Activated naive CD8-positive, alpha-beta T cell treated with anti-CD3 and anti-CD28 coated beads, Interleukin-2, amount 10 ng/mL, durations not matched to agents 7 days and 5 days (primary cell): Measurements from ENCODE around the gene GALNT18. TPM values are rescaled to one million over a fixed set of nuclear protein-coding genes. Genes with fewer than 3 reads are reported as not detected.

Source experiments
- ATAC-seq: fragments of 150-1000 bp; cut with Tn5 transposase; one replicate; pipeline ENCODE4 v1.10.0; 2021; ENCODE audit warnings: low read depth, moderate library complexity
- POLR2A ChIA-PET: fragments of 350-600 bp; sonication (Branson Sonifier 250); formaldehyde crosslinking; loops from one replicate; lab custom pipeline; 2021; ENCODE audit warnings: antibody characterized with exemption; lab: Charles Lee
- DNase-seq: peaks from one replicate; pipeline ENCODE4 v3.0.0; 2021
- H3K27ac Mint-ChIP-seq: one replicate; pipeline ENCODE4 v1.8.0; 2022; ENCODE audit warnings: mild to moderate bottlenecking, mixed read lengths
- H3K27me3 Mint-ChIP-seq: one replicate; pipeline ENCODE4 v1.8.0; 2022; ENCODE audit warnings: mild to moderate bottlenecking, moderate library complexity, mixed read lengths
- H3K36me3 Mint-ChIP-seq: one replicate; pipeline ENCODE4 v1.8.0; 2021; ENCODE audit warnings: mild to moderate bottlenecking, mixed read lengths
- H3K4me1 Mint-ChIP-seq: one replicate; pipeline ENCODE4 v1.8.0; 2021; ENCODE audit warnings: mixed read lengths
- H3K4me3 Mint-ChIP-seq: one replicate; pipeline ENCODE4 v1.8.0; 2022; ENCODE audit warnings: mild to moderate bottlenecking, moderate library complexity, mixed read lengths
- H3K9me3 Mint-ChIP-seq: one replicate; pipeline ENCODE4 v1.8.0; 2021; ENCODE audit warnings: mixed read lengths
- total RNA-seq, 2 experiments: library from RNA; stranded (reverse); gene quantifications; one replicate each; pipeline ENCODE4 v1.2.3, GENCODE V29; 2021

GALNT18 gene
- total RNA-seq, 2 experiments from 2014 or later = 1.7 to 2.0 TPM

DNA sequence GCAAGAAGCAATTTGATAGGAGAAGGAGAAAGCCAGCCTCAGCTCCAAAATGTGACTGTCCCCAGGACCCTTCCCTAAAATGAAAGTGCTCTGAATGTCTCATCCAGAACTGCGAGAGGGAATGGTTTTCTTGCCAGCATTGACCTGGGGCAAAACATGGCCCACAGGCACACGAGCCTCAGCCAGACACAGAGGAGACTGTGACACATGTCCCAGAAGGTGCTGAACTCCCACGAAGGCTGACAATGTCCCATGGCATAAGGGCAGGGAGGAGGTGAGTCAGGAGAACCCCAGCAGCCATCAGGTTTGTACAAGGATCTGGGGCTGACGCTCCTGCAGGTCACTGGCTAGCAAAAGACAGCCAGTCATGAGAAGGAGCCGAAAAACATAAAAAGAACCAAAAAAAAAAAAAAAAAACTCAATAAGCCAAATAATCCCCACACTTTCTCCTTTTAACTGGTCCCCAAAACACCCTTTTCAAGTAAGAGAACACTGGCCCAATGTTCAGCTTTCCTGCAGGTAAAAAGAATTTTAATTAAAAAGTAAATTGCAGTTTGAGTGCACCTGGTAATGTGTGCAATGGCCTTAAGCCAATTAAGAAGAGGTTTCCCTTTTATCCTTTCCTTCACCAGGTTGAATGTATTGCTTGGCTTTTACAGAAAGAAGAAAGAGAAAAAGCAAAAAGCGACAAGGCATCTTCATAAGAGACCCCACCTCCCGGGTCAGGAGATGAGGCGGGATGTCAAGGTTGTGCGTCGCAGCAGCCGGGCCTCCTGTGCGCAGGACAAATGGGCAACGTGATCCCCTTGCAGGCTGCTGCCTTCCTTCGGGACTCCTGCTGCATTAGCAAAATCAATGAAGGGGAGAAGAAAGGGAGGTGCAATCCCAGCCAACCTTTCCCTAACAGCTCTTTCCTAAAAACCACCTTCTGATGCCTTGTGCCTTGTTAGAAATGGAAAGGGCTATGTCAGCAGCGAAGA lies 43.6 kb downstream of the GALNT18 start:
- peaks cover 2% of the 10 kb centered on the region for H3K4me1 Mint-ChIP-seq
- no peaks in the 10 kb centered on the region for H3K9me3 Mint-ChIP-seq
- H3K36me3 Mint-ChIP-seq = no peaks in the 10 kb centered on the region
- no peak overlapping the region for H3K27ac Mint-ChIP-seq
- peaks cover 2% of the 10 kb centered on the region for H3K27me3 Mint-ChIP-seq
- POLR2A ChIA-PET = no interaction called here
- ATAC-seq (no peak), DNase-seq (no peak)
- no peak overlapping the region for H3K4me3 Mint-ChIP-seq

DNA sequence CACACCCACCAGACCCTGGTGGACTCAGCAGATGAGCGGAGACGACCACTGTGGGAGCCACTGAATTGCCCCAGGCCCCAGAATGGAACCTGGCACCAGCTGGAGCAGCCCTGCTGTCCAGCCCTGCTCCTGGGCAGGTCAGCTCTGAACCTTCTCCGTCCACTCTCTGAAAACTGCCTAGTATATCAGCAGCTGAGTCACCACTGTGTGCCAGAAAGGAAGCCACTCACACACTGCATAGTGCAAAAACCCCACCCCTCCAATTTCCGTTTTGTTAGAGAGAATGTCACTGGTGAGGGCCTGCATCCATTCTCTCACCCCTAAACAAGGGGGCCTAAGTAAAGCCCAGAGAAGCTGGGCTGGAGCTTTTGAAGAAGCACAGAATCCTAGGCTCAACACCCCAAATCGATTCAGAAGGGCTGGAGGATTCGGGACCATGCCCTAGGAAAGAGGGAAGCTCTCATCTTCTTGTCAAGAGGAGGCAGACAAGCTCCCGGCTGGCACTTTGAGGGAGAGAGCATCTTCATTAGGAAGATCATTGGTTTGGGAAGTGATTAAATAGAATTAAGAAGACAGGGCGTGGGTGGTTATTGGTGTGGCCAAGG lies 44.5 kb downstream of the GALNT18 start:
- Mint-ChIP-seq H3K9me3 (no peaks in the 10 kb centered on the region), H3K27me3 (peaks cover 4% of the 10 kb centered on the region), H3K4me1 (peaks cover 2% of the 10 kb centered on the region), H3K36me3 (no peaks in the 10 kb centered on the region), H3K27ac (no peak overlapping the region), H3K4me3 (no peak overlapping the region)
- POLR2A ChIA-PET = no interaction called here
- ATAC-seq (no peak), DNase-seq (no peak)

DNA sequence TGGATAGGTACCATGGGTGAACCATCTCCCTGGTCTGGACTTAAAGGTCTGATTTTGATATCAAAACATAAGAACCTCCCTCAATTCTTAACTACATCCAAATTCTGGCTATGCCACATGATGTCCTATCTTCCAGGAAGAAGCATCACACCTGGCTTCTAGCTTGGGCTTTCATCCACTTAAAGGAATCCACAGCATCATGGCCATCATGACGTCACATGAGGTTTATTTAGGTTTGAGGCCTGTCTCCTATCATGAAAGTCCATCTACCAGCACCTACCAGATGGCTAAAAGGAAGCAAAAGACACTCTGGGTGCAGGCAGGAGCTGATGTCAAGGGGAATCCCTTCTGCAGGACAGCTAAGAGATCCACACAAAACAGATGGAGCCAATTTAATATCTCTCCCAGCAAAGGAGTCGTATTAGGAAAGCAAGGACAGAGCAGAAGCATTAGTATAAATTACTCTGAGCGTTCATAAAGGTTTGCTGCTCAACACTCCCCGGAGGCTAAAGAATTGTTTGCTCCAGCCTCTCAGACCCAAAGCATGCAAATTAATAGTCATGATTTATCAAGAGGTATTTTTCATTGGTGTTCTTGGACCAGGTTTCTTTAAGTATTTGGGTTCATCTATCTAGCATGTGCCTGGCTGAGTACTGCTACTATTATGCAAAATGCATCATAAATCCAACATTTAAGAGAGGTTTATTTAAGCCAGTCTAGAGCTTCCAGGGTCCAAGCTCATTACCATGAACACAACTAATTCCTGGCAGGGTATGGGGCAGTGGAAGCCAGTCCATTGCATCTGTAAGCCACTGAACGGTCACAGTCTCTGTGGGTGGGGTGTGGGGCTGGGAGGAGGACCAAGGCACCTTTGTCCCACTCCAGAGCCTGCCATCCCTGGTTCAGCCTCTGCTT lies 47.2 kb downstream of the GALNT18 start:
- Mint-ChIP-seq H3K27me3 (peaks cover 7% of the 10 kb centered on the region), H3K4me3 (no peak overlapping the region), H3K27ac (no peak overlapping the region), H3K4me1 (peaks cover 6% of the 10 kb centered on the region), H3K36me3 (no peaks in the 10 kb centered on the region), H3K9me3 (no peaks in the 10 kb centered on the region)
- DNase-seq = no peak
- POLR2A ChIA-PET = no interaction called here
- no peak for ATAC-seq

DNA sequence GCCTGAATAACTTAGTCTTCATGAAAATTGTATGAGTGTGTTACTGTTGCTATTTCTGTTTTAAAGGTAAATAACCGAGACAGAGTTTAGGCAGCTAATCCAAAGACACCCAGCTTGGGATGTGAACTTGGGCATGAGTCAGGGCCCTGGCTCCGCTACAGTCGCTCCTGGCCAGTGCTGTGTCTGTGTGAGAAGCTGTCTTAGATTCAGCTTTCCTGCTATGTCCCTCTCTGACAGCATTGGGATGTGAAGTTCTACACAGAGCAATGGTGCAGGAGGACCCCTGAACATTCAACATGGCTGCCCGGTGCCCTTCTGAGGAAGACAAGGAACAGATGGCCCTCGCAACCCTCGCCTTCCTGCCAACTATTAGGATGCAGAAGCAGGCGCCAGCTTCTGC lies 49.4 kb downstream of the GALNT18 start:
- DNase-seq (no peak), ATAC-seq (no peak)
- POLR2A ChIA-PET = no interaction called here
- Mint-ChIP-seq H3K9me3 (no peaks in the 10 kb centered on the region), H3K27me3 (peaks cover 7% of the 10 kb centered on the region), H3K4me1 (peaks cover 14% of the 10 kb centered on the region), H3K36me3 (no peaks in the 10 kb centered on the region), H3K27ac (no peak overlapping the region), H3K4me3 (no peak overlapping the region)

DNA sequence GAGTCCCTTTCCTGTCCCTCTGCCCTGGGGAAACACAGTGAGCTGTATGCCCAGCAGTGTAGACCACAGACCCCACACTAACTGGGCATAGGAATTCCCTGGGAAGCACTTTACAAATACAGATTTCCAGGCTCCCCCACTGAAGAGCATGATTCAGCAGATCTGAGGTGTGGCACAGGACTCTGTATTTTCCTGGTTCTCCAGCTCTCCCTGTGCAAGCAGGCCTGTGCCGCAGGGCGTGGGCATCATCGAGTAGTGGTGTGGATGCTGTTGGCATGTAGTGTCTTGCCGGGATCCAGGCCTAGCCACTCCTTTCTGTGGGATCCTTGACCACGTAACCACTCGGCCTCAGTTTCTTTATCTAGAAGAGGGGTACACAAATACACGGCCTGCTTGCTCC lies 49.9 kb downstream of the GALNT18 start:
- H3K9me3 Mint-ChIP-seq = no peaks in the 10 kb centered on the region
- H3K4me1 Mint-ChIP-seq = peaks cover 14% of the 10 kb centered on the region
- no peak overlapping the region for H3K27ac Mint-ChIP-seq
- POLR2A ChIA-PET = no interaction called here
- H3K36me3 Mint-ChIP-seq = no peaks in the 10 kb centered on the region
- no peak for DNase-seq
- H3K27me3 Mint-ChIP-seq = peaks cover 7% of the 10 kb centered on the region
- ATAC-seq = no peak
- no peak overlapping the region for H3K4me3 Mint-ChIP-seq

DNA sequence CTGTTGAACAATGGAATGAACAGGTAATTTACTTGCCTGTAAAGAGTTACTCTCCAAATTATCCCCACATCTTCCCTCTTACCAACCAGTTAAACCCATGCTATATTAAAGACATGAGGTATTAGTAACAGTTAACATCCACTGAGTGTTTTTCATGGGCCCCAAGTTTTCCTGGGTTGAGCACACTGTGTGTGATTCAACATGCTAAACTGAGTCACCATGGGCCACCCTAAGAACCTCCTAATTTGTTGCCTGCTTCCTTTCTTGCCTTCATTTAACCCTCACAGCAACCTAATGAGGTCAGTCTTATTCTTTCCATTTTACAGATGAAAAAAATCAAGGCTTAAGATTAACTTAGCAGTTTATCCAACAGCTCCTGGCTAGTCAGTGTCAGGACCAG lies 51.0 kb downstream of the GALNT18 start:
- POLR2A ChIA-PET = no interaction called here
- H3K9me3 Mint-ChIP-seq = no peaks in the 10 kb centered on the region
- ATAC-seq (no peak), DNase-seq (no peak)
- H3K27ac Mint-ChIP-seq = no peak overlapping the region
- peaks cover 14% of the 10 kb centered on the region for H3K4me1 Mint-ChIP-seq
- H3K36me3 Mint-ChIP-seq = no peaks in the 10 kb centered on the region
- H3K27me3 Mint-ChIP-seq = peaks cover 7% of the 10 kb centered on the region
- H3K4me3 Mint-ChIP-seq = no peak overlapping the region

DNA sequence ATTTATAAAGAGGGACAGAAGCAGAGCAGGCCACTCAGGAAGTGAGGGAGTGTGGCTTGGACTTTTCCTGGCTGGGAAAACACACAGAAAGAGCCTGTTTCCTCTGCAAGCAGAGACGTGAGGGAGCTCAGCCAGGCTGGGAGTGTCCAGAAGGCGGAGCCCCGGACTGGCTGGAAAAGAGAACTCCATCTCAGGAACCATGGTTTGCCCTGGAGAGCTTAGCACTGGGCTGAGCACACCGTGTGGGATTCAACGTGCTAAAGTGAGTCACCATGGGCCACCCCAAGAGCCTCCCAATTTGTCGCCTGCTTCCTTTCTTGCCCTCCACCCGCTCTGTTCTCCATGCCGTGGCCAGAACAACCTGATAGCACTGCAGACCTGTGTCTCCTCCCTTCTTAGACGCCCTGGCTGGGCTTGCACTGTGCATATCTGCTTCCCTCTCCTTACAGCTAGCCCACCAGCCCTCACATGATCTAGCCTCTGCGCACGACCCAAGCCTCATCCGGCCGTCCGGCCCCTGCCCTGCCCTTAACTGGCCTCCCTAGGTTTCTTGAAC lies 51.8 kb downstream of the GALNT18 start:
- no peak for DNase-seq
- ATAC-seq = no peak
- Mint-ChIP-seq H3K4me1 (peaks cover 17% of the 10 kb centered on the region), H3K27me3 (peaks cover 5% of the 10 kb centered on the region), H3K4me3 (no peak overlapping the region), H3K27ac (no peak overlapping the region), H3K9me3 (no peaks in the 10 kb centered on the region), H3K36me3 (no peaks in the 10 kb centered on the region)
- POLR2A ChIA-PET = no interaction called here

DNA sequence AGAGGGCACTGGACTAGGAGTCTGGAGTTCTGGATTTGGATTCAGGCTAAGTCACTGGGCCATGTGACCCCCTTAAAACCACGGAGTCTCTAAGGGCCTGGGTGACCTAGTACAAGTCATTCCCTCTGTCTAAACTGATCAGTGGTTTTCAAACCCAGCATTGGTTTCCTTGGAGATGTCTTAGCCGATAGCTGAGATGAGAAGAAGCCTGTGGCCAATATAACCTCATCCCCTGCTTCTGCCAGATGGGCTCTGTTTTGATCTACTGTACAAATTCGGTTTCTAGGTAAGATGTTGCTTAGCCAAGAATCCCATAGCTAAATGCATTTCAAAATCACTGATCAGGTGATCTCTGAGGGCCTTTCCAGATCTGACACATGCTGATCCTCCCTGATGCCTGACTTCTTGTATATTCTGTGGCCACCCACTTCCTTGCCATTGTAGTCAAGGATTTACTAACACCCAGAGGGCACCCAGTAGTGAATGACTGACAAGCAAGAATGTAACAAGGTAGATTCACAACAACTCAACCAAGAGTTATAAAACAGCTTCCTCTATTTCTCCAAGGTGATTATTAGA lies 53.1 kb downstream of the GALNT18 start:
- peaks cover 17% of the 10 kb centered on the region for H3K4me1 Mint-ChIP-seq
- H3K4me3 Mint-ChIP-seq = no peak overlapping the region
- no peak for DNase-seq
- H3K36me3 Mint-ChIP-seq = no peaks in the 10 kb centered on the region
- ATAC-seq = no peak
- no peaks in the 10 kb centered on the region for H3K9me3 Mint-ChIP-seq
- peaks cover 5% of the 10 kb centered on the region for H3K27me3 Mint-ChIP-seq
- no peak overlapping the region for H3K27ac Mint-ChIP-seq
- POLR2A ChIA-PET = interaction anchor here (0.8 kb wide), 1 partner anchor 53 kb away, joined by 5 read pairs; the partner anchor contains the start of gene GALNT18

DNA sequence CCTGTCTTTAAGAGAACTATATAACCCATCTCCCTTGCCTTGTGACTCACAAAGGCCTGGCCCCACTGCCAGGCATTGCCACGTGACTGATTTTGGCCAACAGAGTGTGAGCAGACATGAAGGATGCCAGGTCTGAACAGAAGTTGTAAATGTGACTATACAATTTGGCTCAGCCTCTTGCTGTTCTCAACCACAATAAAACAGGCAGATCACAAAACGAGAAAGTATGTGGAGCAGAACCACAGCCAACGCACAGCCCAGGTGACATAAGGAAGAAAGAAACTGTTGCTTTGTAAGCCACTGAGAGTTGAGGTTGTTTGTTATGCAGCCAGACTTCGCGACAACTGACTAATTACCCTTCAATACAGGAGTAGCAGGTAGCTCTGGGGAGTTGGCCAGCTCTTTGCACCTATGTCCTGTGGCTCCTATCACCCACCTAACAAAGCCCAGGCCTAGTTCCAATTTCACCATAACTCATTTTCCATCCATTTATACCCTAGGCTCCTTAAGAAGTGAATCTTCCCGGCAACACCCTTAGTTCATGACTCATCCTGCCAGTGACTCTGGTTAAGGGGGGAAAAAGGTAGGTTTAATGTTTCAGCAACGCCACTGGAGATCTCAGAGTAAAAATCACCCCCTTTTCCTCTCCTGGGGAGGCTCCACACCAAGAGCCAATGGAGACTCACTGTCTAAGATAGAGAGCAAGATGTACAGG lies 53.7 kb downstream of the GALNT18 start:
- Mint-ChIP-seq H3K36me3 (no peaks in the 10 kb centered on the region), H3K4me1 (peaks cover 17% of the 10 kb centered on the region), H3K4me3 (no peak overlapping the region), H3K27me3 (peaks cover 3% of the 10 kb centered on the region), H3K27ac (no peak overlapping the region), H3K9me3 (no peaks in the 10 kb centered on the region)
- ATAC-seq (peak; percentile 58), DNase-seq (no peak)
- POLR2A ChIA-PET = no interaction called here

DNA sequence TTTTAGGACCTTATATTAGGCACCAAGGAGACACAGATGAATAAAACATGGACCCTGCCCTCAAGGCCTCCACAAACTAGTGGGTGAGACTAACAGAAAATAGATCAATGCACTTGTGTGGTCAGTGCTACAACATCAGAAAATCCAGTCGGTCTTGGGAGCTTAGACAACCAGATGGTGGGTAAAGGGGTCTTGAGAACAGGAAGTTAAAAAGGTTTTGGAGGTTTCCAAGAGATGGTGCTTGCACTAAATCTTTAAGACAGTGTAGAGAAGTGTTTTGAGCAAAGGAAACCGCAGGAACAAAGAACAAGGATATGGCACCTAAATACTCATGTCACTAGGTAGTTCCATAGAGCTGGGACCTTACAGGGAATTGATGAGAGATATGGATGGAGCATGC lies 56.2 kb downstream of the GALNT18 start:
- H3K36me3 Mint-ChIP-seq = no peaks in the 10 kb centered on the region
- POLR2A ChIA-PET = no interaction called here
- ATAC-seq (no peak), DNase-seq (no peak)
- H3K27ac Mint-ChIP-seq = no peak overlapping the region
- no peak overlapping the region for H3K4me3 Mint-ChIP-seq
- peaks cover 17% of the 10 kb centered on the region for H3K4me1 Mint-ChIP-seq
- H3K27me3 Mint-ChIP-seq = peaks cover 2% of the 10 kb centered on the region
- no peaks in the 10 kb centered on the region for H3K9me3 Mint-ChIP-seq

DNA sequence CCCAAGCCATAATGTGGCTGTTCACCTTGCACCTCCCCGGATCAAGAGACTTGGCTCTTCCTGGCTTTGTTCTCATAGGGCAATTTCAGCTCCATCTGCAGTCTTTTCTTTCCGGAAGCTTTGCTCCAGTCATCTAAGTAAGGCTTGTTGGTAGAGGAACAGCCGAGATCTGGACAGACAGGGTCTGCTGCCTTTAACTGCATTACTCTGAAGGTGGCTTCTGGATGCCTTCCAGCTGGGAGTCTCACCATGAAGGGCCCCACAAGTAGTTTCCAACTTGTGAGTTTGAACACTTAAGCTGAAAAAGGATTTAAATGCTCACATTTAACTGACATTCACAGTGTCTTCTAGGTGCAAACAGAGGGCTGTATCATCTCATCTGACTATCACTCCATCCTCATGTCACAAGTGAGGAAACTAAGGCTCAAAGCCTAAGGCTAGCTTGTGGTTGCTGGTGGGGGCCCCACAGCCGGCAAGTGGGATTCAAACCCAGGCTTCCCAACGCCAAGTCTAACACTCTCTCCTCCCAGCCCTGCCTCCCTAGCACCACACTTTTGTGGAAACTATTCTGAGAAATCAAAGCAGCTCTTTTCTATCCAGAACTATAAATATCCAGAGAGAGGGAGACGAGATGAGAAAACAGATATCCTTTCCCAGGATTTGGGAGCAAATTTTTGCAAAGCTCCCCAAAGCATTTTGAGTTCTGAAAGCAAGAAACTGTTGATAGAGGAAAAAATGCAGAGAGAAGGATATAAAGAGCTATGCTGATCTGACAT lies 58.4 kb downstream of the GALNT18 start:
- ATAC-seq (no peak), DNase-seq (no peak)
- Mint-ChIP-seq H3K27ac (no peak overlapping the region), H3K4me3 (no peak overlapping the region), H3K9me3 (peaks cover 4% of the 10 kb centered on the region), H3K4me1 (peaks cover 7% of the 10 kb centered on the region), H3K36me3 (no peaks in the 10 kb centered on the region), H3K27me3 (peaks cover 2% of the 10 kb centered on the region)
- POLR2A ChIA-PET = no interaction called here

DNA sequence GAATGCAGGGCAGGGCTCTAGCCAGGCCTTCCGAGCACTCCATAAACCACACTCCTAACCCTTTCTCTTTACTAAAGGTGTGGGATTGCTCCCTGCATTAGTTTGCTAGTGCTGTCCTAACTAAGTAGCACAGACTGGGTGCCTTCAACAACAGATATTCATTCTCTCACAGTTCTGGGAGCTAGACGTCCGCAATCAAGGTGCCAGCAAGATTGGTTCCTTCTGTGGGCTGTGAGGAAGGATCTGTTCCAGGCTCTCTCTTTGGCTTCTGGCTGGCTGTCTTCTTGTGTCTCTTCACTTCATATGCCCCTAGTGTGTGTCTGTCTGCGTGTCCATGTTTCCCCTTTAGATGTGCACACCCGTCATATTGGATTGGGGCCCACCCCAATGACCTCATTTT lies 59.8 kb downstream of the GALNT18 start:
- Mint-ChIP-seq H3K9me3 (peaks cover 4% of the 10 kb centered on the region), H3K36me3 (no peaks in the 10 kb centered on the region), H3K27me3 (peaks cover 2% of the 10 kb centered on the region), H3K27ac (no peak overlapping the region), H3K4me1 (peaks cover 3% of the 10 kb centered on the region), H3K4me3 (no peak overlapping the region)
- ATAC-seq (no peak), DNase-seq (no peak)
- POLR2A ChIA-PET = no interaction called here
